GM18858 (cell line): Measurements from ENCODE around the gene PLD3.
"Not testable (repeated sequence)": the region's sequence is repeated elsewhere in the genome, so short reads cannot be mapped to it uniquely, and the experiment has no call there.

ENCODE experiments used
- ATAC-seq: cut with Tn5 transposase; IDR thresholded peaks from one replicate; pipeline ENCODE4 v1.9.1; 2021; ENCODE audit not compliant: unreplicated experiment

Gene PLD3

DNA sequence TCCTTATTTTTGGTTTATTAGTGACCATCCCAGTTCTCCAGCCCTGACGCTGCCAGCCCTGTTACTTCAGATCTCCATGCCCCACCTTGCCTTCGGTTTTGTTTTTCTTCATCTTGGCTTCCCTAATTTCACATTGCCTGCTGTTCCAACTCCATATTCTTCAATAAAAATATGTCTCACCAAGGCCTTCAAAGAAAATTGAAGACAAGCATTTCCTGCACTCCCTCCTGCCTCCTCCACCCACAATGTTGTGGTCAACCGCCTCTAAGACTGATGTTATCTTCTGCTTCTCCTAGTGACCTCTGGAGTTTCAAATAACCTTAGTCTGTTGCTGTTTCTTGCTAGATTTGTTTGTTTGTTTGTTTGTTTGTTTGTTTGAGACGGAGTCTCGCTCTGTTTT lies 14.6 kb downstream of the PLD3 start:
- ATAC-seq = no peak

DNA sequence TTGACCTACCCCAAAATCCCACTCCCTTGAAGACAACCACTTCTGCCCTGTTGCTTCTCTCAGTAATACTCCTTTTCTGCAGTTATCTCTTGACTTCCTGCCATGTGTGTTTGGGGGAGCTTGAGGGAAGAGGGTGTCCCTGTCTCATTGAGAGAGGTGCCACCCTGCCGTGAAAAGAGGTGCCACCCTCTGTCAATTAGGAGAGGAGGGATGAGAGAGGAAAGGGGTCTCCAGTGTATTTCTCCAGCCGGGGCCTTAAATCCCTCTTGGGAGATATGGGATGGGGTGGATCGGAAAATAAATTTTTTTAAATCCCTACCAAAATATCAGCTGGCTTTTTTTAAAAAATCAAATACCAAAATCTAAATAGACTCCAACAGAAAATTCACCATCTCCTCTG lies 16.5 kb downstream of the PLD3 start:
- ATAC-seq = no peak

DNA sequence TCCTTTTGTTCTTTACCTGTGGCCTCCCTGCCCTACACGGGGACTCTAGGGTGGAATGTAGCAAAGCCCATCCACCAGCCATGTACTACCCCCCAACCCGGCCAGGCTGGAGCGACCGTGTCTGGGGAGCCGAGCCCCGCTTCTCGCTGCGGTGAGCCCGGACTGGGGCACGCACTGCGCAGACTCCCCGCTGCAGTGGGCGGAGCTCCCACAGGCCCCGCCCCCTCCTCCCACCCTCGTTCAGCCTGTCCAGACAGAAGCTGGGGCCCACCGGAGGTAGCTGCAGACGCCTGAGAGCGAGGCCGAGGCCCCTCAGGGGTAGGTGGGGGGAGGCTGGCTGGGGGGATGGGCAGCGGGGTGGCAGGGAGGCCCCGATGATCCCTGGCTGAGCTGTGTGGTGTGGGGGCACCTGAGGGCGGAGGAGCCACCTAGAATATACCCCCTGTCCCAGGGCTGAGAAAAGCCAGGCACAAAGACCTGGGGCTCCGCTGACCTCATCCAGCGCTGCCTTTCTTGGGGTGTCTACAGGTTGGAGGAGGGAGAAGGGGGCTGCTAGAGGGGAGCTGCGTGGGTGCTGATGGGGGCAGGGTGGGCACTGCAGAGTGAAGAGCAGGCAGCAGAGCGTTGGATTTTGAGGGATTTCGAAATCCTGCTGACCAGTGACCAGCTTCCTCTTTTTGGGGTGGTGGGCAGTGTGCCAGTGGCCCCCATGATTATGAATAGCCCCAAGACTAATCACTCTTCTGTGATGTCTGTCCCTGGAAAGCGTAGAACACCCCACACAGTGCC lies 17.3 kb downstream of the PLD3 start:
- no peak for ATAC-seq

DNA sequence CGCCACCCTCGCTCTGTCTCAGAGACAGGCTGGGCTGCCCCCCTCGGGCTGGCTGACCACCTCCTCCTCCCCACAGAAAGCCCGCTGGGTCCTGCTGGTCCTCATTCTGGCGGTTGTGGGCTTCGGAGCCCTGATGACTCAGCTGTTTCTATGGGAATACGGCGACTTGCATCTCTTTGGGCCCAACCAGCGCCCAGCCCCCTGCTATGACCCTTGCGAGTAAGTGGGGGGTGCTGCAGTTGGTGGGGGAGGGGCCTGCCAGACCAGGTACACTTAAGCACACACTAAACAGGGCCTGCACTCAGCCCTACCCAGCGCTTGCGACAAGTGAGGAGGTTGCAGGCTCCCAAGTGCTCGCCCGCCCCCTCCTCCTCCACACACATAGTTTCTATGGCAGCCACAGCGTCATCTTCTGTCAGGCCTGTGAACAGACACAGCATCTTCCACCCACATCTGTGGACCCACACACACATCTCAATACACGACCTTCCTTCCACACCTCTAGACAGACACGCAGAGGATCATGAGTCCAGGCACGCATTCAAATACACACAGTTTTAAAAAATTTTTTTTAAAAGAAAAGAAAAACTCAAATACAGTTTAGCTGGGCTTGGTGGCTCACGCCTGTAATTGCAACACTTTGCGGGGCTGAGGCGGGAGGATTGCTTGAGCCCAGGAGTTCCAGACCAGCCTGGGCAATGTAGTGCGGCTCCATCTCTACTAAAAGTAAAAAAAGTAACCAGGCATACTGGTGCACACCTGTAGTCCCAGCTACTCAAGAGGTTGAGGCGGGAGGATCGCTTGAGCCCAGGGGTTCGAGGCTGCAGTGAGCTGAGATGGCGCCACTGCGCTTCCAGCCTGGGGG lies 18.4 kb downstream of the PLD3 start:
- ATAC-seq = no peak

DNA sequence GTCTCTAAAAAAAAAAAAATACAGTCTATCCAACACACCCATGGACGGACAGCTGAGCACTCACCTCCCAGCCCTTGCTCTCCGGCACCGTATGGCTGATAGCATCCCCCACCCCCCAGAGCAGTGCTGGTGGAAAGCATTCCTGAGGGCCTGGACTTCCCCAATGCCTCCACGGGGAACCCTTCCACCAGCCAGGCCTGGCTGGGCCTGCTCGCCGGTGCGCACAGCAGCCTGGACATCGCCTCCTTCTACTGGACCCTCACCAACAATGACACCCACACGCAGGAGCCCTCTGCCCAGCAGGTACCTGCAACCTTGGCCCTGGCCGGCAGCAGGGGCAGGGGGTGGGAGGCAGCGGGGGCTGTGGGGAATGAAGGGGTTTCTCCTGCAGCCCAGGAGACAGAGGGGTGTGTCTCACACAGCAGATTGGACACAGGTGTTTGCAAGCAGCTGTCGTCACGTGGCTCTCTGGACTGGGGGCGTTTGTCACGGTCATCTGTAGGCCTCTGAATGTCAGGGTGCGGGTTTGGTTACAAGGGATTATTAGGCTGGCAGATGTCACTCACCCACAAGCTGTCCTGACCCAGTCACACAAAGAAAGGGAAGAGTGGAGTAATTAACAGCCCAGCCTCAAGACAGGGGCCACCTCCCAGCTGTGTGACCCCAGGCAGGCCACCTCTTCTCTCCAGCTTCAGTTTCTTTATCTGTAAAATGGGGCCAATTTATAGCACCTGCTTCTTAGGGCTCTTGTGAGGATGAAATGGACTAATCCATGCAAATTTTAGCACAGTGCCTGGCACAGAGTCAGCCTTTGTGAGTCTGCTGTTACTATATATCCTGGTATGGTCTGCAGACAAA lies 19.3 kb downstream of the PLD3 start:
- ATAC-seq = no peak

DNA sequence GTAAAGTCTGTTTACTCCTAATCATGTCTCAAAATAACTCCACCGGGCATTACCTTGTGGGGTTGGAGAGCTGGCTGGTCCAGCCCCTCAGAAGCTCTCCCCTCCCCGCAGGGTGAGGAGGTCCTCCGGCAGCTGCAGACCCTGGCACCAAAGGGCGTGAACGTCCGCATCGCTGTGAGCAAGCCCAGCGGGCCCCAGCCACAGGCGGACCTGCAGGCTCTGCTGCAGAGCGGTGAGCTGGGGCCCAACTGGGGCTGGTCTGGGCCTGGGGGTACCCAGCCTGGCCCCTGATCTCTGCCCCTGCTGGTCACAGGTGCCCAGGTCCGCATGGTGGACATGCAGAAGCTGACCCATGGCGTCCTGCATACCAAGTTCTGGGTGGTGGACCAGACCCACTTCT lies 21.3 kb downstream of the PLD3 start:
- no peak for ATAC-seq

DNA sequence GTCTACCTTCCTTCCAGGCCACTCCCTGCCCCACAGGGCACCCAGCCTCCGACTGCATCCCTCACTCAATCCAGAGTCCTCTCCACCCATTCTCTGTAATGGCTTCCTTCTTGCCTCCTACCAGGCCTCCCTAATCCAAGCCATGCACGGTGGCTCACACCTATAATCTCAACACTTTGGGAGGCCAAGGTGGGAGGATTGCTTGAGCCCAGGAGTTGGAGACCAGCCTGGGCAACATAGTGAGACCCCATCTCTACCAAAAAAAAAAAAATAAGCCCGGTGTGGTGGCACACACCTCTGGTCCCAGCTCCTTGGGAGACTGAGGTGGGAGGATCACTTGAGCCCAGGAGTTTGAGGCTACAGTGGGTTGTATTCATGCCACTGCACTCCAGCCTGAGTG lies 21.8 kb downstream of the PLD3 start:
- ATAC-seq = not testable (repeated sequence)

DNA sequence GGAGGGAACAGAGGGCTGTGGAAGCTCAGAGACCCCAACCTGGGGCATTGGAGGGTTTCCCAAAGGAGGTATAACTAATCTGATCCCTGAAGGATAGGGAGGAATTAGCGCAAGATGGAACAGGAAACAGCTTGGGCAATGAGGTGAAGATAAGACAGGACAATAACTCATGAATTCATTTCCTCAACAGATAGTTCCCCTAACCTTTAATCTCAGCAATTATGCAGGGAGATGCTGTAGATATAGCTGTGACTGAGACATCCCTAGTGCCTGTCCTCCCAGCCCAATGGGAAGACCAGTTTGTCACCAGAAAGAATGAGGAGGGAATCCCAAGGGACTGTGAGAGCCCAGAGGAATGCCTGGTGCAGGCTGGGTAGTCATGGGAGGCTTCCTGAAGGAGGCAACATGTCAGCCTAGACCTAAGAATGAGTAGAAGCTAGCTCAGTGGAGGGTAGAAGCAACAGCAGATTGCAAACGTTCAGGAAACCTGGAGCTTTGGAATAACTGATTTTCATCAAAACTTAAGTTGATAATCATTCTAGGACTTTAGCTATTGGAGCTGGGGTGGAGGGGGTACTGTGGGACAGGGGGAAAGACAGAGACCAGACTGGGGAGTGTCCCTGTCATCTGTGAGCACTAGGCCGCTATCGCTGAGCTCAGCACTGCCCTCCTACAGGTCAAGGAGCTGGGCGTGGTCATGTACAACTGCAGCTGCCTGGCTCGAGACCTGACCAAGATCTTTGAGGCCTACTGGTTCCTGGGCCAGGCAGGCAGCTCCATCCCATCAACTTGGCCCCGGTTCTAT lies 22.7 kb downstream of the PLD3 start:
- ATAC-seq = no peak

DNA sequence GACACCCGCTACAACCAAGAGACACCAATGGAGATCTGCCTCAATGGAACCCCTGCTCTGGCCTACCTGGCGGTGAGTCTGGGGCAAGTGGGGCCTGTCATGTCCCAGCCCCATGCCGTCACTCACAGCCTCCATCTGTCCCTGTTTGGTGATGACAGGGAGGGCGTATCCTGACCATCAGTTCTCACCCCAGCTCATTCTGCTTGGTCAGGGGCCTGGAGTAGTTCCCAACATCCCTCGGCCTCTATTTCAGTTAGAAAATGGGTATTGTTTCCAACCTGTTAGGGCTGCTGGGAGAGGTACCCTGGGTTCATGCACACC lies 23.3 kb downstream of the PLD3 start:
- no peak for ATAC-seq

DNA sequence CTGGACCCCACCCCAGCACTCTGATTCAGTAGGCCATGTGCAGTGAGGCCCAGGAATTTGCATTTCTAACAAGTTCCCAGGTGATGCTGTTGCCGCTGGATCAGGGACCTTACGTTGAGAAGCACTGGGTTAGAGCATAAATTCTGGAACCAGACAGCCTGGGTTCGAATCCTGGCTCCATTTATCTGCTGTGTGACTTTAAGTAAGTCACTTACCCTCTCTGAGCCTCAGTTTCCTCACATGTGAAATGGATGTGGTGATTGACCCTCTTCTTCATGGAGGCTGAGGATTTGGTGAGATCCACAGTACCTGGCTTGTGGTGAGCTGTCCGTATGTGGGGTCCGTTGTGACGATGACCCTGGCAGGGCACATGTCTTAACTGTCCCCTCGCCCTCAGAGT lies 25.6 kb downstream of the PLD3 start:
- no peak for ATAC-seq

DNA sequence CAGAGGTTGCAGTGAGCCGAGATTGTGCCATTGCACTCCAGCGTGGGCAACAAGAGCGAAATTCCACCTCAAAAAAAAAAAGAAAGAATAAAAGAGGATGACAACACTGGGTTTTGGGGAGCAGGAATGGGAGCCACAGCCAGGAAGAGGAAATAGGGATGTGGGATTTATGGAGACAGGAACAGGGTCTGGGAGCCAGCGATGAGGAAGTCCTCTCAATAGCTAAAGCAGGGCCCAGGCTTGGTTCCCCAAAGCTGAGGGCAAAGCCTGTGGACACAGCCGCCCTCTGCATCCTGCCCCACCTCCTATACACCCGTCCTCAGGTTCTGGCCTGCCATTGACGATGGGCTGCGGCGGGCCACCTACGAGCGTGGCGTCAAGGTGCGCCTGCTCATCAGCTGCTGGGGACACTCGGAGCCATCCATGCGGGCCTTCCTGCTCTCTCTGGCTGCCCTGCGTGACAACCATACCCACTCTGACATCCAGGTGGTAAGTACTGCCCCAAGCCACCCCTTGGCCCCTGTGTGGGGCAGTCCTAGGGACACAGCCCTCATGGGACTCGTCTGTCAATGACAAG lies 27.9 kb downstream of the PLD3 start:
- no peak for ATAC-seq

DNA sequence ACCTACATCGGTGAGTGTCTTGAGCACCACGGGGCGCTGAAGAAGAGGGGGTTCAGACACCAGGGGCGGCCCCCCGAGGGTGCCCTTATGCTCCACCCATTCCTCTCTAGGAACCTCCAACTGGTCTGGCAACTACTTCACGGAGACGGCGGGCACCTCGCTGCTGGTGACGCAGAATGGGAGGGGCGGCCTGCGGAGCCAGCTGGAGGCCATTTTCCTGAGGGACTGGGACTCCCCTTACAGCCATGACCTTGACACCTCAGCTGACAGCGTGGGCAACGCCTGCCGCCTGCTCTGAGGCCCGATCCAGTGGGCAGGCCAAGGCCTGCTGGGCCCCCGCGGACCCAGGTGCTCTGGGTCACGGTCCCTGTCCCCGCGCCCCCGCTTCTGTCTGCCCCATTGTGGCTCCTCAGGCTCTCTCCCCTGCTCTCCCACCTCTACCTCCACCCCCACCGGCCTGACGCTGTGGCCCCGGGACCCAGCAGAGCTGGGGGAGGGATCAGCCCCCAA lies 29.4 kb downstream of the PLD3 start:
- no peak for ATAC-seq

DNA sequence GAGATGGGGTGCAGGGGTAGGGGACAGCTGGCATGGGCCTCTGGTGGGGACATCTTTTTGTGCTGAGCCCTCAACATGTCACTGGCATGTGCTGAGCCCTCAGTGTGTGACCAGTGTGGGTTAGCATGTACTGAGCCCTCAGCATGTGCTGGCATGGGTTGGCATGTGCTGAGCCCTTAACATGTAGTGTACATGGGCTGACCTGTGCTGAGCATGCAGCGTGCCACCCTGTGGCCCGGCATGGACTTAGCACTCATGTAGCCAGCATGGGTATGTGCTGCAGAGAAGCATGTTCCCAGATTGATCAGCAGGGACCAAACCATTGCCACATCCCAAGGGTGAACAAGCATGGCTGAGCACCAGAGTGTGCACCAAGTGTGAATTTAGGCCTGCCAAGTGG lies 30.0 kb downstream of the PLD3 start:
- no peak for ATAC-seq

DNA sequence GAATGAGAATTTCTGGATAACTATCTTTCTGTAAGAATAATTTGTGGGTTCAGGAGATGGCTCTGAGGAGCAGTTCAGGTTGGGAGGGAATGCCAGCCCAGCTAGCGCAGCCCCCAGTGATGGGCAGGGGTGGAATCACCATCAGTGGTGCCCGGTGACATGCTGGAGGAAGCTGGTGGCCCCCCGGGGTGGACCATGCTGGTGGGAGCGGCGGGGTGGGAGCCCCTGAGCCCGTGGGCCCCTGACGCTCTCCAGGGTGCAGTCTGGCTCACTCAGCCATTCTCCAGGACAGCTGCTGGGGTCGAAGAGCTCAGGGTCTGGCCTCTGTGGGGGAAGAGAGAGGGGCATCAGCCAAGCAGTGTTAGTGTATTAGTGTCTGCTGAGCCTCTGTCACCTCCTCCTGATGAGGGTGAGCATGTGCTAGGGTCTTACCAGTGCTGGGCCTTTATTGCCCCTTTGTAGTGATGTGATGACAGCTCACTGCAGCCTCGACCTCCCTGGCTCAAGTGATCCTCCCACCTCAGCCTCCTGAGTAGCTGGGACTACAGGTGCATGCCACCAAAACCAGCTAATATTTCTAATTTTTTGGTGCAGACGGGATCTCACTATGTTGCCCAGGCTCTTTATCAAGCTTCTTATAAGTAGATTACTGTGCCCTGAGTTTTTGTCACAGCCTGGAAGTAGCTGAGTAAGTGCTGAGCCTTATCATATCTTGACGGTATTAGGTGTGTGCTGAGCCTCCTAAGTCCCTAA lies 31.1 kb downstream of the PLD3 start:
- no peak for ATAC-seq

DNA sequence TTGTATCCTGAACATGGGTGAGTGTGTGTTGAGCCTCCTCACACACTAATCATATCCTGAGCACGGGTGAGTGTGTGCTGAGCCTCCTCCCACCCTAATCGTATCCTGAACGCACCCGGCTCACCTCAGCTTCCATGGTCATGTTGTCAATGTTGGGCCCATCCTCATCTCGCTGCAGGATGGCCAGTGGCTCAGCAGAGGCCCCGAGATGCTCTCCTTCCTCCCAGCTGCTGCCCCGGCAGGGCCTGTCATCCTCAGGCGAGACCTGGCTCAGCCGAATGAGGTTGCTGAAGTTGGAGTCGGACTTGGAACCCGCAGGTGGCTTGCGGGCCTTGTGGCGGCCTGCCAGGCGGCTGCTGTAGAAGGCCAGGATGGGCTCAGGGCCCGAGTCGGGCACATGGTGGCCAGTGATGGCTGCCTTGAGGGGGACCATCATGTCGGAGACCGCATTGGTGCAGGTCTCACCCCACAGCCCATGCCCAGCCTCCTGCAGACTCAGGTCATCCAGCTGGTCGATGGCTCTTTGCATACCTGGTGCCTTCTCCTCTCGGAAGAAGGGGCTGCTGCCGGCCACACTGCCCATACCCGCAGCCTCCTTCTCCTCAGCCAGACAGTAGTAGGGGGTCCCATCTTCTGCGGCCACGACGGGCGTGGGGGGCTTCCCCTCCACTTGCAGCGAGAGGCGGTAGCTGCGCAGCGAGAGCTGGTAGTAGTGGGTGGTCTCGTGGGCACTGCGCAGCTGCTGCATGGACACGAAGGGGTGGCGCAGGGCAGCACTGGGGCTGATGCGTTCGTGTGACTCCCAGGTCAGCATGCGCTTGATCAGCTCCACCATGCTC lies 31.9 kb downstream of the PLD3 start:
- no peak for ATAC-seq

DNA sequence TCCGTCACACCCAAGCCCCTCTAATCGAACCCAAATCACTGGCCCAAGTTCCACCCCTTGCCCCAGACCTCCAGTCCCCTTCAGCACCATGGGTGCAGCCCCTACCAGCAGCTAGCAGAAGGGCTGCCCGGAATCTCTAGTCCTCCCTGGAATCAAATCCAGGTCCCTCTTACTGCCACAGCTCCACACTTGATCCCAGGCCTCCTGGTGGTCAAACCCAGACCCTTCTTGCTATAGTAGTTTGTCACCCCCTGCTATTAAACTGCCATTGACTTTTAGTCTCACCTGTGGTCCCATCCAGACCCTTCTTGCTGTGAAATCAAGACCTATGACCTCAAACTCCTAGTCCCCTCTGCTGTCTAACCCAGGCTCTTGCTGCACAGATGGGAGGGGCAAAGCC lies 32.8 kb downstream of the PLD3 start:
- ATAC-seq = no peak

DNA sequence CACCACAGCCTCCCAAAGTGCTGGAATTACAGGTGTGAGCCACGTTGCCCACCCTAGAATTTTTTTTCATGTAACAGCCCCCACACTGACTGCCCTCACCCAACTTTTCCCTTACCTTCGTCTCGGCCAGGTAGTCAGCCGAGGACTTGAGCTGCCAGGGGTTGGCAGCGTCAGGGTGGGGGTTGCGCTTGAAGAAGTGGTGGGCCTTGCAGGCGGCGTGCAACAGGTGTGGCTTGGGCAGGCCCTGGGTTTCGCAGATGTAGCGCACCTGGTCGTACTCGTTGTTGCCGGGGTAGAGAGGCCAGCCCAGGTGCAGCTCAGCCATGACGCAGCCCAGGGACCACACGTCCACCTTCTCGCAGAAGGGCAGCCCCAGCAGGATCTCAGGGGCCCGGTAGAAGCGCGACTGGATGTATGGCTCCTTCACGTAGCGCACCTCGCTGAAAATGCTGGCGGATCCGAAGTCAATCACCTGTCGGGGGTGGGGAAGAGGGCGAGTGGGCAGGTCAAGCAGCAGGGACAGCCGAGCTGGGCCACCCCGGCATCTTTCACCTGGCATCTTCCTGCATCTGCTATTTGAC lies 35.3 kb downstream of the PLD3 start:
- ATAC-seq = no peak

DNA sequence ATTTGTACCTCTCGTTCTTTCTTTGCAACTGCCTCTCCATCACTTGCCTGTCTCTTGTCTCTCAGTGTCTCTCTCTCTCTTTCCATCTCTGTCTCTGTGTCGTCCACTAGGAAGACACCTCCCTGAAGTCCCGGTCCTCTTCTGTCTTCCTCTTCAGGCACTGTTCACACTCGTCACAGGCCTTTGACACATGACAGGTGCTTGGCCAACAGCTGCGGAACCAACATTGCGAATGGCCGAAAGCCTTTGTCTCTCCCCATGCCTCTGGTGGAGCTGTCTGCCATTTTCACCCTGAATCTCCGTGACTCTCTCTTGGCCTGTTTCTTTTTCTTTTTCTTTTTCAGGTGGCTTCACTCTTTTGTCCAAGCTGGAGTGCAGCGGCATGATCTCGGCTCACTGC lies 38.7 kb downstream of the PLD3 start:
- no peak for ATAC-seq
